ENCODE results near the gene CA6. TPM values are rescaled to one million over a fixed set of nuclear protein-coding genes. Genes with fewer than 3 reads are reported as not detected.

CA6 gene
- polyA plus RNA-seq, 2 of the 4 experiments (the other 2 are of a cell fraction), result not detected

DNA sequence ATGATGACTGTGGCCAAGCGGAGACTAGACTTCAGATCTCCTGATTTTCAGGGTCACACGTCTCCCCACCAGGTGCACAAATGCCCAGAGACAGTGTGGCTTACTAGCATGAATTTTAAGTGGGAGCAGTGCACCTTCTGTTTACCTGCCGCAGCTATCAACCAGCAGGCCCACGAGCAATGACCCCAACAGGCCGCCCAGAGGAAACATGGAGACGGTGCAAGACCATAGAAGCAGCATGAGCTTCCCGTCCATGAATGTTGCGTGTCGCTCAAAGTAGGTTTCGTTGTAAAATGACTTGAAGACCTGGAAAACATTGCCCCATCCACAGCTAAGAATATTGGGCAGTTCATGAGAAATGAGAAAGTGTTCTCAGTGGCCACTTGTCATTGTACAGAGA is 77.1 kb downstream of the CA6 start:
- CTCF ChIA-PET, result no interaction called here
- no peak for TF ChIP-seq ZSCAN20 (CRISPR knock-in tag; IDR thresholded peaks at IDR 0.05)
- TF ChIP-seq, protein P1, sequence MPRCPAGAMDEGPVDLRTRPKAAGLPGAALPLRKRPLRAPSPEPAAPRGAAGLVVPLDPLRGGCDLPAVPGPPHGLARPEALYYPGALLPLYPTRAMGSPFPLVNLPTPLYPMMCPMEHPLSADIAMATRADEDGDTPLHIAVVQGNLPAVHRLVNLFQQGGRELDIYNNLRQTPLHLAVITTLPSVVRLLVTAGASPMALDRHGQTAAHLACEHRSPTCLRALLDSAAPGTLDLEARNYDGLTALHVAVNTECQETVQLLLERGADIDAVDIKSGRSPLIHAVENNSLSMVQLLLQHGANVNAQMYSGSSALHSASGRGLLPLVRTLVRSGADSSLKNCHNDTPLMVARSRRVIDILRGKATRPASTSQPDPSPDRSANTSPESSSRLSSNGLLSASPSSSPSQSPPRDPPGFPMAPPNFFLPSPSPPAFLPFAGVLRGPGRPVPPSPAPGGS (IDR thresholded peaks at IDR 0.05), result no peak
- no peak for TF ChIP-seq FOSL2 (IDR thresholded peaks at IDR 0.05)
- no peak for TF ChIP-seq FOSL2 (CRISPR knock-in tag; IDR thresholded peaks at IDR 0.05)
- TF ChIP-seq, protein P2, sequence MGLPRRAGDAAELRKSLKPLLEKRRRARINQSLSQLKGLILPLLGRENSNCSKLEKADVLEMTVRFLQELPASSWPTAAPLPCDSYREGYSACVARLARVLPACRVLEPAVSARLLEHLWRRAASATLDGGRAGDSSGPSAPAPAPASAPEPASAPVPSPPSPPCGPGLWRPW (IDR thresholded peaks at IDR 0.05), result no peak
- TF ChIP-seq CHD2 (IDR thresholded peaks at IDR 0.05; ENCODE audit: low read length, partially characterized antibody), result no peak
- TF ChIP-seq PHF8 (IDR thresholded peaks at IDR 0.05; ENCODE audit: borderline replicate concordance, low read depth), result no peak
- TF ChIP-seq RAD21 (conservative IDR thresholded peaks at IDR 0.05 in 1 of 2, IDR thresholded peaks at IDR 0.05 in 1 of 2), result no peak
- no peak for TF ChIP-seq CBX2 (IDR thresholded peaks at IDR 0.05; ENCODE audit: borderline replicate concordance, low read depth)
- no peak for TF ChIP-seq GATA3 (IDR thresholded peaks at IDR 0.05; ENCODE audit: borderline replicate concordance)
- TF ChIP-seq, protein P3, sequence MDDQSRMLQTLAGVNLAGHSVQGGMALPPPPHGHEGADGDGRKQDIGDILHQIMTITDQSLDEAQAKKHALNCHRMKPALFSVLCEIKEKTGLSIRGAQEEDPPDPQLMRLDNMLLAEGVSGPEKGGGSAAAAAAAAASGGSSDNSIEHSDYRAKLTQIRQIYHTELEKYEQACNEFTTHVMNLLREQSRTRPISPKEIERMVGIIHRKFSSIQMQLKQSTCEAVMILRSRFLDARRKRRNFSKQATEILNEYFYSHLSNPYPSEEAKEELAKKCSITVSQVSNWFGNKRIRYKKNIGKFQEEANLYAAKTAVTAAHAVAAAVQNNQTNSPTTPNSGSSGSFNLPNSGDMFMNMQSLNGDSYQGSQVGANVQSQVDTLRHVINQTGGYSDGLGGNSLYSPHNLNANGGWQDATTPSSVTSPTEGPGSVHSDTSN (IDR thresholded peaks at IDR 0.05), result no peak
- no peak for TF ChIP-seq MAZ (IDR thresholded peaks at IDR 0.05; ENCODE audit: borderline replicate concordance, low read depth, low read length)
- TF ChIP-seq HEYL (CRISPR knock-in tag; IDR thresholded peaks at IDR 0.05), result no peak
- no peak for TF ChIP-seq CHD4 (IDR thresholded peaks at IDR 0.05; ENCODE audit: borderline replicate concordance)
- TF ChIP-seq RCOR1 (IDR thresholded peaks at IDR 0.05; ENCODE audit: low read depth, low read length), result no peak
- H3K9me3 ChIP-seq, result no peaks in the 10 kb centered on the region
- FAIRE-seq, result no peak
- POLR2A ChIA-PET, result no interaction called here
- ATAC-seq, result no peak
- no peaks in the 10 kb centered on the region for H3K4me1 ChIP-seq
- no peak overlapping the region for H3K4me2 ChIP-seq
- DNase-seq (ENCODE audit: low read depth in 1 of 2, low spot score in 1 of 2), result no peak
- H3K27ac ChIP-seq, result no peak overlapping the region
- H3K4me3 ChIP-seq, result no peak overlapping the region
- 91% methylated on average over 9 of the region's 10 CpGs for WGBS (ENCODE audit: missing lambda C conversion rate)

Small RNA genes lying within 50 kb of the gene (small RNA-seq; reads per million reads assigned to genes)
- 0 reads per million in 6 experiments for gene AL139415.2
- gene RN7SL451P, result 0 reads per million in 6 experiments

Other genes starting within 250 kb of the CA6 start
- 12.6 and 36.8 TPM in 2 replicates for gene RERE, start 128.2 kb upstream of the CA6 start, polyA plus RNA-seq (2011; rRNA removed)
- 22.0 to 28.6 TPM (median 27.9 TPM) in 3 replicates for gene RERE, start 128.2 kb upstream of the CA6 start, polyA plus RNA-seq (2017; fragmentation: RNase III; extraction: RNeasy Plus Mini Kit Qiagen cat#74134 plus additional on column Dnase treatment)
- 1,899 and 1,948 TPM in 2 replicates for gene ENO1, start 67.2 kb upstream of the CA6 start, polyA plus RNA-seq (2011; rRNA removed)
- gene ENO1, start 67.2 kb upstream of the CA6 start, polyA plus RNA-seq (2017; fragmentation: RNase III; extraction: RNeasy Plus Mini Kit Qiagen cat#74134 plus additional on column Dnase treatment), result 2,937 to 2,981 TPM (median 2,952 TPM) in 3 replicates
- gene SLC2A7, start 80.6 kb downstream of the CA6 start, polyA plus RNA-seq (2011; rRNA removed), result not detected in 2 replicates
- gene SLC2A7, start 80.6 kb downstream of the CA6 start, polyA plus RNA-seq (2017; fragmentation: RNase III; extraction: RNeasy Plus Mini Kit Qiagen cat#74134 plus additional on column Dnase treatment), result 0.05 TPM in 2 of 3 replicates, not detected in the other
- 0.03 and 0.12 TPM in 2 replicates for gene SLC2A5, start 123.8 kb downstream of the CA6 start, polyA plus RNA-seq (2011; rRNA removed)
- gene SLC2A5, start 123.8 kb downstream of the CA6 start, polyA plus RNA-seq (2017; fragmentation: RNase III; extraction: RNeasy Plus Mini Kit Qiagen cat#74134 plus additional on column Dnase treatment), result 0.12 to 0.22 TPM (median 0.19 TPM) in 3 replicates
- 3.6 and 3.7 TPM in 2 replicates for gene GPR157, start 183.2 kb downstream of the CA6 start, polyA plus RNA-seq (2011; rRNA removed)
- gene GPR157, start 183.2 kb downstream of the CA6 start, polyA plus RNA-seq (2017; fragmentation: RNase III; extraction: RNeasy Plus Mini Kit Qiagen cat#74134 plus additional on column Dnase treatment), result 2.8 to 4.8 TPM (median 4.7 TPM) in 3 replicates

All from A549 (cell line).